Keratinocyte (primary cell): ENCODE results near the gene PIGN. TPM values are rescaled to one million over a fixed set of nuclear protein-coding genes. Genes with fewer than 3 reads are reported as not detected.

ENCODE experiments used
- DNase-seq: peaks from one replicate; pipeline ENCODE4 v3.0.0-alpha.2; 2011; ENCODE audit warnings: low read depth, missing footprints, low spot score
- FAIRE-seq: peaks from 2 replicates; lab custom pipeline; 2011; peaks lifted over from hg19 to GRCh38; lab: Jason Lieb, UNC
- H2AFZ ChIP-seq: 2 replicates; pipeline ENCODE4 v1.6.0; 2012; ENCODE audit warnings: low read length, control low read depth, inconsistent platforms; ENCODE audit not compliant: control insufficient read depth
- H3K27ac ChIP-seq: 2 replicates; pipeline ENCODE4 v1.5.1; 2011; ENCODE audit warnings: low read length; ENCODE audit not compliant: control insufficient read depth, insufficient read depth
- H3K27me3 ChIP-seq: 3 replicates; pipeline ENCODE4 v1.6.0; 2011; ENCODE audit warnings: low read length; ENCODE audit not compliant: control insufficient read depth, insufficient read depth; ENCODE audit errors: extremely low read depth
- H3K36me3 ChIP-seq, 2 experiments: 2 replicates in 1 of 2; 3 replicates in 1 of 2; pipeline ENCODE4 v1.5.1; 2011; ENCODE audit warnings: low read length in 2 of 2, mild to moderate bottlenecking in 1 of 2; ENCODE audit not compliant: control insufficient read depth in 2 of 2, insufficient read depth in 2 of 2; ENCODE audit errors: extremely low read depth in 1 of 2
- H3K4me1 ChIP-seq: 3 replicates; pipeline ENCODE4 v1.5.1; 2011; ENCODE audit warnings: low read length; ENCODE audit not compliant: control insufficient read depth, insufficient read depth; ENCODE audit errors: extremely low read depth
- H3K4me2 ChIP-seq: 3 replicates; pipeline ENCODE4 v1.6.0; 2011; ENCODE audit warnings: low read depth, low read length; ENCODE audit not compliant: control insufficient read depth, insufficient read depth; ENCODE audit errors: extremely low read depth
- H3K4me3 ChIP-seq, 3 experiments: fragments of 200-600 bp in 1 of 3; sonication (generic) in 1 of 3; 2 replicates in 2 of 3; 3 replicates in 1 of 3; pipeline ENCODE4 v1.5.1; 2011 to 2016; ENCODE audit warnings: low read length in 3 of 3, mild to moderate bottlenecking in 3 of 3, control low read depth in 2 of 3, inconsistent platforms in 1 of 3, low read depth in 1 of 3, mixed read lengths in 1 of 3, mixed run types in 1 of 3, moderate library complexity in 1 of 3; ENCODE audit not compliant: control insufficient read depth in 2 of 3, insufficient read depth in 2 of 3; ENCODE audit errors: extremely low read depth in 1 of 3
- H3K79me2 ChIP-seq: 2 replicates; pipeline ENCODE4 v1.6.0; 2012; ENCODE audit warnings: low read length; ENCODE audit not compliant: control insufficient read depth, insufficient read depth
- H3K9ac ChIP-seq: 3 replicates; pipeline ENCODE4 v1.6.0; 2011; ENCODE audit warnings: low read length; ENCODE audit not compliant: control insufficient read depth, insufficient read depth; ENCODE audit errors: extremely low read depth
- H3K9me1 ChIP-seq: 3 replicates; pipeline ENCODE4 v1.6.0; 2011; ENCODE audit warnings: low read length; ENCODE audit not compliant: control insufficient read depth, insufficient read depth; ENCODE audit errors: extremely low read depth
- H3K9me3 ChIP-seq: 2 replicates; pipeline ENCODE4 v1.5.1; 2012; ENCODE audit warnings: low read depth, low read length; ENCODE audit not compliant: control insufficient read depth
- H4K20me1 ChIP-seq: 3 replicates; pipeline ENCODE4 v1.6.0; 2011; ENCODE audit warnings: low read length; ENCODE audit not compliant: control insufficient read depth, insufficient read depth; ENCODE audit errors: extremely low read depth
- EZH2 ChIP-seq: IDR thresholded peaks from one replicate; pipeline ENCODE4 v1.6.1; 2012; ENCODE audit warnings: inconsistent platforms, mild to moderate bottlenecking, low read length, moderate library complexity
- dilution Hi-C: fragments of 300-500 bp; cut with MboI; formaldehyde crosslinking; loops from one replicate; pipeline ENCODE4 v1.7.0; 2020; ENCODE audit warnings: low sequenced_read_pairs; ENCODE audit not compliant: extremely low pct_ligation_motif_present
- polyA plus RNA-seq, 5 experiments: library from polyadenylated mRNA; depleted of rRNA in 3 of 5; stranded (reverse) in 3 of 5; stranded (forward) in 1 of 5; unstranded in 1 of 5; fragments of >200 nt; gene quantifications; 1 replicate in 1 of 5; 2 replicates in 3 of 5; 3 replicates in 1 of 5; pipeline versions ENCODE4 v1.2.1 to v1.2.3, GENCODE V29; 2011 to 2012; ENCODE audit warnings: missing spikeins in 2 of 5, low read depth in 1 of 5, low replicate concordance in 1 of 5
- TF ChIP-seq, protein P1 (sequence below), 3 experiments: IDR thresholded peaks in 1 of 3; conservative IDR thresholded peaks in 1 of 3; optimal IDR thresholded peaks in 1 of 3; 2 replicates in 2 of 3; 3 replicates in 1 of 3; pipeline versions ENCODE3 to v1.5.1; 2011; ENCODE audit warnings: low read length in 3 of 3, mild to moderate bottlenecking in 3 of 3, moderate library complexity in 2 of 3, control low read depth in 1 of 3, inconsistent platforms in 1 of 3; ENCODE audit not compliant: insufficient read depth in 2 of 3; ENCODE audit errors: extremely low read depth in 1 of 3

PIGN gene
- polyA plus RNA-seq, 1 donor (not counting 4 experiments of a cell fraction or from before 2014, with no cell fraction given), result 41.2 TPM

DNA sequence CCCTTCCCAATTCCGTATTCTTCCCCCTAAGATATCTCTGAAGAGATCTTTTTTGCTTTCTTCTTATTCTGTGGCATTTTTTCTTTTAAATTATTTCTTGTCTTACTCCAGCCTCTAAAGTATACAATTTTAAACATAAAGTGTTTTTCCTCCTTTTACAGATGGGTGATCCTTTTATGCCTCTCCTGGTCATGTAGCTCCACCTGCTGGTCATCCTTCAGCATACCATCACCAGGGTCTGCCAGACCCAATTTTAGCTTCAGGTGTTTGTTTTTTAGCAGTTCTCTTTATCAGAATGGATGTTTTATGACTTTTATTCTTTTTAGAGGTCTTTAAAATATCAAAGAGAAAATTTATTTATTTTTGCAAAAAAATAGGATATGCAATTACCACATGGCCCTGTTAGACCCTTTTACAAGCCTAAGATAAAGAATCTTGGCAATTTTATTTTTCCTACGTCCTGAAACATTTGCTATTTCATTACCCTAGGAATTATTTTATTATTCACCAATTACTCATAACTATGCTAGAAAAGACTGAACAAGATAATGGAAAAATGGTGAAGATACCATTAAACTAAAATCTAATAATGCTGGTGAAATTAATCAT is 55.5 kb downstream of the PIGN start:
- Histone ChIP-seq H3K9me3 (no peaks in the 10 kb centered on the region), H3K79me2 (no peaks in the 10 kb centered on the region), H3K9ac (no peak overlapping the region), H3K4me3 (no peak overlapping the region), H3K4me1 (no peaks in the 10 kb centered on the region), H3K27me3 (no peaks in the 10 kb centered on the region), H3K9me1 (no peaks in the 10 kb centered on the region), H2AFZ (no peak overlapping the region), H3K27ac (no peak overlapping the region), H3K36me3 (no peaks in the 10 kb centered on the region), H3K4me2 (no peak overlapping the region), H4K20me1 (no peaks in the 10 kb centered on the region)
- TF ChIP-seq, protein P1, sequence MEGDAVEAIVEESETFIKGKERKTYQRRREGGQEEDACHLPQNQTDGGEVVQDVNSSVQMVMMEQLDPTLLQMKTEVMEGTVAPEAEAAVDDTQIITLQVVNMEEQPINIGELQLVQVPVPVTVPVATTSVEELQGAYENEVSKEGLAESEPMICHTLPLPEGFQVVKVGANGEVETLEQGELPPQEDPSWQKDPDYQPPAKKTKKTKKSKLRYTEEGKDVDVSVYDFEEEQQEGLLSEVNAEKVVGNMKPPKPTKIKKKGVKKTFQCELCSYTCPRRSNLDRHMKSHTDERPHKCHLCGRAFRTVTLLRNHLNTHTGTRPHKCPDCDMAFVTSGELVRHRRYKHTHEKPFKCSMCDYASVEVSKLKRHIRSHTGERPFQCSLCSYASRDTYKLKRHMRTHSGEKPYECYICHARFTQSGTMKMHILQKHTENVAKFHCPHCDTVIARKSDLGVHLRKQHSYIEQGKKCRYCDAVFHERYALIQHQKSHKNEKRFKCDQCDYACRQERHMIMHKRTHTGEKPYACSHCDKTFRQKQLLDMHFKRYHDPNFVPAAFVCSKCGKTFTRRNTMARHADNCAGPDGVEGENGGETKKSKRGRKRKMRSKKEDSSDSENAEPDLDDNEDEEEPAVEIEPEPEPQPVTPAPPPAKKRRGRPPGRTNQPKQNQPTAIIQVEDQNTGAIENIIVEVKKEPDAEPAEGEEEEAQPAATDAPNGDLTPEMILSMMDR (optimal IDR thresholded peaks at IDR 0.05 in 1 of 3, IDR thresholded peaks at IDR 0.05 in 1 of 3, conservative IDR thresholded peaks at IDR 0.05 in 1 of 3; ENCODE audit: extremely low read depth in 1 of 3, insufficient read depth in 2 of 3, low read length in 3 of 3), result peak; percentile 75 to 87 (median 84)
- no peak for TF ChIP-seq EZH2
- DNase-seq (peak; percentile 38), FAIRE-seq (peak; percentile 85)
- dilution Hi-C loops, result no loop called here

GRCh38 chr18:62128157-62128556 is 58.7 kb downstream of the PIGN start:
- no peak overlapping the region for H2AFZ ChIP-seq
- H3K36me3 ChIP-seq, result no peaks in the 10 kb centered on the region
- no peaks in the 10 kb centered on the region for H3K79me2 ChIP-seq
- H4K20me1 ChIP-seq, result no peaks in the 10 kb centered on the region
- dilution Hi-C loops, result no loop called here
- no peak overlapping the region for H3K27ac ChIP-seq
- no peaks in the 10 kb centered on the region for H3K4me1 ChIP-seq
- no peak for TF ChIP-seq EZH2
- no peak for DNase-seq
- H3K9ac ChIP-seq, result no peak overlapping the region
- no peaks in the 10 kb centered on the region for H3K9me3 ChIP-seq
- H3K9me1 ChIP-seq, result no peaks in the 10 kb centered on the region
- no peaks in the 10 kb centered on the region for H3K27me3 ChIP-seq
- no peak overlapping the region for H3K4me2 ChIP-seq
- H3K4me3 ChIP-seq, result no peak overlapping the region
- FAIRE-seq, result no peak

- Histone ChIP-seq H4K20me1 (no peaks in the 10 kb centered on the region), H3K9me1 (no peaks in the 10 kb centered on the region), H3K4me3 (no peak overlapping the region), H3K4me2 (no peak overlapping the region), H3K9me3 (no peaks in the 10 kb centered on the region), H3K27ac (no peak overlapping the region), H3K79me2 (no peaks in the 10 kb centered on the region), H3K27me3 (no peaks in the 10 kb centered on the region), H3K4me1 (no peaks in the 10 kb centered on the region), H3K9ac (no peak overlapping the region), H2AFZ (no peak overlapping the region), H3K36me3 (no peaks in the 10 kb centered on the region)
- FAIRE-seq (no peak), DNase-seq (no peak)
- TF ChIP-seq EZH2, result no peak
- dilution Hi-C loops, result no loop called here
Observed at GRCh38 chr18:62126737-62127136, 60.1 kb downstream of the PIGN start.
